Measurements from ENCODE around the gene DAB2IP.

Gene DAB2IP

DNA sequence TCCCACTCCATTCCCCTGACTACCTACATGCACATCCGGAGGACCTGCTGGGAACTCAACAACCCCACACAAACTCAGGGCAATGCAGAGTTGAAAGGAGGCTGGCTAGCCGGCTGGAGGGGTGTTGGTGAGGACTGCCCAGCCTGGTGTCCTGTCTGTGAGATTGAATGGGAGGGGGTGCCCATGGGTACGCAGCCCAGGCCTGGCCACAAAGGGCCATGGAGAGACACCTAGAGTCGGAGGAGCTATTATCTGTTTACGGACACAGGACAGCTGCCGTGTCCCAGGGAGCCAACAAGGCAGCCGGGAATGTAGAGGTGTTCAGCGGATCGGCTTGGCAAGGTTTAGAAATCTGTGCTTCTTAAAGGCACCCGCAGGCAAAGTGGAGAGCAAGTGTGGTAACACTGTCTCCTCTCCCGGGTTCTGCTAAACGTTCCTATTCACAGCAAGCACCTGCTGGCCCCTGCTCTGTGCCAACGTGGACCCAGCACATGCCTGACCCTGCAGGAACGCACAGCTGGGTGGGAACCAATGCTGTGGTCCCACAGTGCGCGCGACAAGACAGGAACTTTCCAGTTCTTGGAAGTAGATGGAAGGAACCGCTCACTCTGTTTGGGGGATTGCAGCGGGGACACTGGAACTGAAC, 166.7 kb downstream of the DAB2IP start:
- DNase-seq (ENCODE audit: low spot score): no peak

DNA sequence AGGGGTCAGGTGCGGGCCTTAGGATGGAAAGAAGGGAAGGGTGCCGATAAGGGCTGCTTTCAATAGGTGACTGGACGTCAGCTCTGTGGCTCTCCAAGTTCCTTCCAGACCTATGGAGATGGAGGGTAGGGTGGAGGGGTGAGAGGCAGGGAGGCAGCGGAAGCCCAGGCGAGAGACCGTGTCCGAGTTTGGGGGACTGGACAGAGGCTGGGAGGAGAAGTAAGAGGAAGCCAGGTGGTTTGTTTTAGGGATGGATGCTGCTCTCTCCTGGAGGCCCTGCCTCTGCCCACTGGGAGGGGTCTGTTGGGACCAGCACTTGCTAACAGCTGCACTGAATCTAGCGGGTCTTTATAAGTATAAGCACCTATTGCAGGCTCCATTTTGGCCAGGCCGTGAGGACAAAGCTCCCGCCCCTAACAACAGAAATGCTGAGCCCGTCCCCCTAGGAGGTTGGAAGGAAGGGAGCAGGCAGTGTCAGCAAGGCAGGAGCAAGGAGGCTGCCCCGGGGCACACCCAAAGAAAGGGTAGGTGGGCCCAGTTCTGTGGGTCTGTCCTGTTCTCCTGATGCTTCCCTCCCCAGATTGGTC, 167.5 kb downstream of the DAB2IP start:
- no peak for DNase-seq (ENCODE audit: low spot score)

DNA sequence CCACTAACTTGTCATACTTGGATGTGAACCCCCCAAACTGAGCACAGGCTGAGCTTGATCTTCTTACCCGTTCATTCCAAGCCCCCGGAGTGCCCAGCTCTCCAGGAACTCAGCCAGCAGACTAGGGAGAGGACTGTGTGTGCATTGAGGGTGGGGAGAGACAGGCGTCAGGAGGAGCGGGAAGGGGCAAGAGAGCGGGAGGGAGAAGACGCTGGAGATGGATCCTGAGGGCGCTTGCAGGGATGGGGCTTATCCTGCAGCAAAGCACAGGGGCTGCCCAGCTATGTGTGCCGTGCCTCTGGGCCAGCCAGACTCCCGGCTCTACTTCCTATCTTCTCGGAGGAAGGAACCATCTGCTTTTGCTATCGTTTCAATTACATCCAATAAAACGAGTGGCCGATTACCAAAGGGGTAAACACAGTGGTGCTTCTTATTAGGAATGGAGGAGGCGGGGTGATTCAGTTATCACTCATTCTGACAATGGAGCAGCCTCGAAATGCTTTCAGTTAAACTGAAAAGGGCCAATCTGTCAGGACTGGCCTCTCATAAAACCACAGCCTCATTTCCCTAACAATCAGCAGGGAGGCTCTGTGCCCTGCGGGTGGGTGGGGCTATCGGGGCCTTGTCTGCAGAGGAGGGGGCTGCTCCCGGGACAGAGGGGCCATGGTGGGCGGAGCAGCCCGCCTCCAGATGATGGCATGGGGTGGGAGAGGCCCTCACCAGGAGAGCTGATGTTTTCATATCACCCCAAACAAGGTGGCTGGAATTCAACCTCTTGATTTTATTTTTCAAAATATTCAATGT, 168.2 kb downstream of the DAB2IP start:
- DNase-seq (ENCODE audit: low spot score): peak; percentile 18

DNA sequence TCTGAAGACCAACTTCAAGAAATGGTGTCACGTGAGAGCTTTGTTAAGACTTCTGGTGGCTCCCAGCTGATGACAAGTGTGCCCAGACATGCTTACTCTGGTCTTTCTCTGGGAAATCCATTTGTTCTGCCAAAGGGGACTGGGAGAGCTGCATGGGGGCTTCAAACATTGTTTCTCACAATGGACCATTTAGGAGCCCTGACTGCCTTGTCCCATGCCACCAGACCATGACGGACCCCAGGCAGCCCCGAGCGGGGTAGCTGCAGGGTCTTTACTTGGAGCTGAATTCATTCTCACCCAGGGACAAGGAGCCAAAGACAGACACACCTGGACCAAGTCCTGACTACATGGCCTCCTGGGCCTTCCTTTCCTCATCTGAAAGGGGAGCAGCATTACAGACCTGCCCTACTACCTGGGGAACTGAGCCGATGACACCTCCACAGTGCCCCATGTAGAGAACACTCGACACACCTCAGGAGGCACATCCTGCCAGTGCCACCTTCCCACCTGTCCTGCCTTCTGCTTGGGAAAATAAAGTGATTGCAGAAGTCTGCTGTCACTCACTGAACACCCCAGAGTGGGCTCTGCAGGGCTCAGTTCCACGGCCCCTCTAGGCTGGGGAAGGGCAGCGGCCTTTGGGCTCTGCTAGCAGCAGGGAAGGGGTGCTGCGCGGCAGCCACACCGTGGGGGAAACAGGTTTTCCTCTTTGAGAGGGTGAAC, 169.0 kb downstream of the DAB2IP start:
- no peak for DNase-seq (ENCODE audit: low spot score)

DNA sequence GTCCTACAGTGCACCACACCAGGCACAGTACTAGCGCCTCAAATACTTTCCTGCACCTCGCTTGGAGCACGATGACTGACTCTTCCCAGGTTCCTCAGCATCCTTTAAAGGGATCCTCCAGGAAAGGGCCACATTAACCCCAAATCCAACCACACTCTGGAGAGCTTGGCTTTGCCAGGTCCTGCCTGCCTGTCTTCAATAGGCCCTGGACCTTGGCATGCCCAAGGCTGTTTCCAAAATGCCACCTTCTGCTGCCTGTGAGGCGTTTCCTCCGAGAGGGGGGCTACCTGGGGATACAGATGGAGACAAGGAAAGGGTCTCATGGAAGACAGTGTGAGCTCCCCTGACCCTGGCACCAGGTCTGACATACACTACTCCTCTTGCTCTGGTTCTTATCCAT, 169.9 kb downstream of the DAB2IP start:
- DNase-seq (ENCODE audit: low spot score): no peak

DNA sequence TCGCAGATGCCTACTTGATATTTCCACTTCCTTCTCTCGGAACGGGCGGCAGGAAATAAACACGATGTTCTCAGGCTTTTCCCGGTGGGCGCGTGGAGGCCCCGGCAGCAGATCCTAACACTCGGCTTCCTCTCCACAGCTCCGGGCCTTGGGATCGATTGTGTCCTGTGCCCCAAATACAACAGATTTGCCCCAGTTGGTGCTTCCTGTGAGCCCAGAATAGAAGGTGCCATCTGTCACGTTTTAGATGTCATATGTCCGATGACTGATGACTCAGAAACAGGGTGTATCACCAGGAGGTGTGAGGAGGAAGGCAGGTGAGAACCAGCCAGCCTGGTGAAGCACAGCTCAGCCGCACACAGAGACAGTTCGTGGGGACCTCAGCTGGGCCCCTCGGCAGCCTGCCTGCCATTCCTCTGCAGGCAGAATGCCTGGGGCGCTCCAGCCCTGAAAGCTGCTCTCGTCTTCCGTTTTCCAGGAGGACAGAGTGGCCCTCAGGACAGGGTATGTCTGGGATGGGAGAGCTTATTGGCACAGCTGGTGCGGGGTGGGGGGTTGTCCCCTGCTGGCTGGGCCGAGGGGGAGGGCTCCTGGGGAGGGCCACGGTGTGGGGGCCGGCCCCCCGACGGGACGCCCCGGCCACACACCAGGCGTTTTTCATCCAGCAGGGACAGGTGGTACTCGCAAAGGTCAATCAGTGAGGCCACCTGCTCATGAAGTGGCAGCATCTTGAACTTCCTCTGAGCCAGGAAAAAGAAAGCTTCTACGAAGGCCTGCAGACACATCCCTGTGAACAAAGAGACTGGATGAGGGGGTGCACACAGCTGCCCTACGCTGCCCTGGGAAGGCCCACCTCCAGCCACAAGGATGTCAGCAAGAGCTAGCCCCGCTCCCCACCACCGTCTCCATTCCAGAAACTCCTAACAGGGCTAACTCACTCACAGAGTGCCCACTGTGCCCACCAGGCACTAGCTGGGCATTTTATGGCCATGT, 171.0 kb downstream of the DAB2IP start:
- DNase-seq (ENCODE audit: low spot score): no peak

DNA sequence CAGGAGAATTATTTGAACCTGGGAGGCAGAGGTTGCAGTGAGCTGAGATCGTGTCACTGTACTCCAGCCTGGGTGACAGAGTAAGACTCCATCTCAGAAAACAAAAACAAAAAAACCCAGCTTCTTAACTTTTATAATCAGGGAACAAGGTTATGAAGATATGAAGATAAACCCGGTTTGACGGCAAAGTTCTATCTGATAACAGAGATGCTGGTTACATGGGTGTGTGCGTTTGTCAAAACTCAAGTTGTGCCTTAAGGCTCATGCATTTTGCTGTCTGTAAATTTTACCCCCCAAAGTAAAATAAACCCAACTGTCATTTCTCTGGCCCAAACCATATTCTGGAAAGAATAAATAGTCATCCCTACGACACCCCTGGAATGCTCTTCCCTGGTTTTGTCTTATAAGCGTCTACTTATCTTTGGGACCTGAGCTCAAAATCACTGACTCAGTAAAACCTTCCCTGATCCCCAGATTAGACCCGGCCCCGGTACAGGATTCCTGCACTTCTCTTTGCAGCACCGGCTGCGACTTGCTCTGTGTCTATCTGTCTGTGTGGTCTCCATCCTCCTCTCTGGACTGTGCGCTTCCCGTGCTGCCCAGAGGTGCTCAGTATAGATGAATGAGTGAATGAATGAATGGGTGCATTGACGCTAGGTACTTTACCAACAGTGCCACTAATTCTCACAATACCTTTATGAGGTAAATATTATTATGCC, 172.2 kb downstream of the DAB2IP start:
- no peak for DNase-seq (ENCODE audit: low spot score)

DNA sequence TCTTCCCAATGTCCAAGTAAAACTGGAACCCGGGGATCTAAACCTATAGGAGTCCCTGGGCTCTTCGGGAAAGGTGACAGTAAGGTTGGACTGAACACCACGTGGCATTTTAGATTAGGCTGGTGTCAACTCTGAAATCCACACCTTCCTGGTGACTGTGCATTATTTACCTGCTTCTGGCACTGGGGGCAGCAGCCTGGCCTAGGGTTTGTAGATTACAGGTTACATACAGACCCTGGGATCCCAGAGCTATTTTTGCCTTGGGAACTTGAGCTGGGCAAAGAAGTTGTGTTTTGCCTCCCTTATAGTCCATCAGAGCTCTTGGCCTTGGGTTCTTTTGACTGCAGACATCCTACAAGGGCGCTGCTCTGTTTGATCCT, 173.2 kb downstream of the DAB2IP start:
- no peak for DNase-seq (ENCODE audit: low spot score)

DNA sequence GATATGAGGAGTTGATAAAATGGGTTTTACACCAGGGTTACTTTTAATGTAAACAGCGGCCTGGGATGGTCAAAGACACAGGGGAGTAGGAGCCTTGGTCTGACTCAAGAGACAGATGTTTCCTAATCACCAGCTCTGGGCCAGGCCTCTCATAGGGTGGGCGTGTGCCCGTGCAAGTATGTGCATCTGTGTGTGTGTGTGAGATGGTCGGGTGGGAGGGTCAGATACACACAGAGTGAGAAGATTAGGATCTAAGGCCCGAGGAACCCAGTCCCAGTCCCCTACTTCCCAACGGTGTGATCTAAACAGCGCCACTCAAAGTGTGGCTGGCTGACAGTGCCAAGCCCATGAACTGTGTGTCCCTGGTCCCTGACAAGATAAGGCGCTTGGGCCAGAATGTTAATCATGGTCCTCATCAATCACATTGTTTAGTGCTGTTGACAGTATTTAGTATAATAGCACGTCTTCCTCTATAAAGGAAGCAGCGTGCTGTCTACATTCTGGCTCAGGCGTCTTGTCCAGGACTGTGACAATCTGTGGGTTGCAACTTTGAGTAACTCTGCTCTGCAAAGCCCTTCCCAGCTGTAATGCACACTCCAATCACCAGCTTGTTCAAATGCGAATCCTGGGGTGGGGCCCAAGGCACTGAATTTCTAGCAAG, 173.7 kb downstream of the DAB2IP start:
- DNase-seq (ENCODE audit: low spot score): no peak

DNA sequence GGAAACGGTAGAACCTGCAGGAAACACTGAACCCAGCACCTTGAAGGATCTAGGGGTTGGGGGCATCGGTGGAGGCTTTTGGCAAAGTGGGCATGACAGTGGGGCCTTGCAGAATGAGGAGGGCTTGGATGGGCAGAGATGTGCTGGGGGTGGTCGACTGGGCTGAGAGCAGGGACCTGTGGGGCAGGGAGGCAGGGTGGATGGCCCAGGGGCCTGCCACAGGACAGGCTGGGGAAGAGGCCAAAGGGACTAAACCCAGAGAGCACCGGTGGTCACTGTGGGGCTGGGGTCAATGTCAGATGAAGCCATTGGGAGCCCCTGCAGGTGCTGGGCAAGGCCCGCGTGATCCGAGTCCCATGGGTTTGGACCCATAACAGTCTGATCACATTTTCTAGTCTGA, 175.3 kb downstream of the DAB2IP start:
- no peak for DNase-seq (ENCODE audit: low spot score)

DNA sequence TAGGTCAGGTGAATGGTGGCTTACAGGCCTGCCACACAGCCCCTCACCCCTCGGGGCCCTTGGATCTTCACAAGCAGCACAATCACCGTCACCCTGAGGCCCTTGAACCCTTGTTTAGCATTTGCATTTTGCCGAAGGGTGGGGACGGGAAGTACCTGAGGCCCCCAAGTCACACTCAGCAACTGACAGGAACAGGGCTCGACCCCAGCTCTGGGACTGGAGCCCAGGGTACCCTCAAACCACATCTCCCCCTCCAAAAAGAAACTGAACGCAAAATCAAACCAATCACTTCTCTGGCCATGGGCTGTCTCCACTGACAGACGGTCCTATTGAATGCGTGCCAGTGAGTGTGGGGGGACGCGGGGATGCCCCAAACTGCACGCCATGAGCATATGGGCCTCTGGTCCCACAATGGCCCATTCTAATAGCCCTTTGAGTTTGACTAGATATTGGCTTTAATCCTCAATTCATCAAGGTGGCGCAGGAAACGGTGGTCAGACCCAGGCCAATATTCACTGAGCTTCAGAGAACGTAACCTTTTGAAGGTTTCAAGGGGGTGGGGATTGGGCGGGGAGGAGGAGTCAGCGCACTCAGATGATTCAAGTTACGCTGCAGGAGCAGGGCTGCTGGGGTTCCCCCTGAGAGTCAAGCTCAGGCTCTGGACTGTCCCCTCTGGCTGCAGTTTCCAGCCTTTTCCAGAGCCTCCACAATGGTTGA, 176.0 kb downstream of the DAB2IP start:
- no peak for DNase-seq (ENCODE audit: low spot score)

DNA sequence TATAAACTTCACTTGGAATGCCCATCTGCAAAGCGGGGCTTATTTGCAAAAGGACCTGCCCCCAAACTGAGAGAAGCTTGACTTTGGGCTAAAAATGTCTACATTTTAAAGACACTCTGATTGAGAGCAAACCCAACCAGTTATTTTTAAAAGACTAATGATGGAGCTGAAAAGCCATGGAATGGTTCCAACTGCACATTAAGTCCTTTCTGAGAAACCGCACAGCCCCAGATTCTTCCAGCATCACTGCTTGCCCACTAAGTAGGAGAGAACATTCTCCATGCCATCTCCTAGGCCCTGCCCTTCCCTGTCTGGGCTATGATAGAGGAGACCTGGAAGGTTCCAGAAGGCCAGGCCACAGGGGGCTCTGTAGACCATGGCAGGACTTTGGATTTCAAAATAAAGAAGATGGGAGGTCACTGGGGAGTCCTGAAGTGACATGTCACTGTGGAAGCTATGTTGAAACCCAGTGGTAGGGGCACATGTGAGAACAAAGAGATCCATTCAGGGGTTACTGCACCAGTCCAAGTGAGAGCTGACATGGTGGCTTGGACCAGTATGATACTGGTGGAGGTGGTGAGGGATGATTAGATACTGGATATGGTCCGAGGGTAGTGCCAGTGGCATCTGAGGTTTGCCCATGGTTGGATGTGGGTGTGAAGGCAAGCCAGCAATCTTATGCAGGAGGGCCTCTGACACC, 179.2 kb downstream of the DAB2IP start:
- DNase-seq (ENCODE audit: low spot score): no peak

DNA sequence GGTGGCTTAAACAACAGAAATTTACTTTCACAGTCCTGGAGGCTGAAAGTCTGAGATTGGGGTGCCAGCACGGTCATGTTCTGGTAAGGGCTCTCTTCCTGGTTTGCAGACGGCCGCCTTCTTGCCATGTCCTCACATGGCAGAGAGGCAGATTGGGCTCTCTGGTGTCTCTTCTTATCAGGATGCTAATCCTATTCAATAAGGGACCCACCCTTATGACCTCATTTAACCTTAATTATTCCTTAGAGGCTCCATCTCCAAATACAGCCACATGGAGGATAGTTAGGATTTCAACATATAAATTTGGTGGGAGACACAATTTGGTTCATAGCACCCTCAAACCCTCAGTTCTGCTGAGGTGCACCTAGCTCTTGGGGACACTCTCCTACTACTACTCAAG, 180.4 kb downstream of the DAB2IP start:
- DNase-seq (ENCODE audit: low spot score): no peak

DNA sequence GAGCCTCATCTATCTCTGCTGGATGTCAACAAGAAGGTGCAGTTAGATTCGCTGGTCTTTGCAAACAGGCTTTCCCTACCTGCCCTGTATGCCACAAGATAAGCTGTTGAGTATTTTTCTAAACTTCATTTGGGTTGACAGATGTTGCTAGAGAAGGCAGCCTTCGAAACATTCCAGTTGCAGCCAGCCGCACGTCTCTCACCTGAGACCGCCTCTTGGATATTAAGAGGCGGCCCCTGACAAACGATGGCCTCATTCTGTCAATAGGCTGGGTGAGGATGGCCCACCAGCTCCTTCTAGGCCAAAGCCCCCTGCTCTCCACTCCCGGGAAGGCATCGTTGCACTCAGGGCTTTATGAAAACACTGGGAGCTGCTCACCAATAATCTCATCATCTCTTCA, 181.6 kb downstream of the DAB2IP start:
- DNase-seq (ENCODE audit: low spot score): no peak
